Renal cortex interstitium (tissue), 15 donors: ENCODE results near the gene PSMD12. TPM values are rescaled to one million over a fixed set of nuclear protein-coding genes. Genes with fewer than 3 reads are reported as not detected.
"Not testable (repeated sequence)": the region's sequence is repeated elsewhere in the genome, so short reads cannot be mapped to it uniquely, and the experiment has no call there.

ENCODE experiments used
- DNase-seq, 11 donors: peaks; one replicate each; pipeline ENCODE4 v3.0.0-alpha.2; 2013; ENCODE audit warnings: low read depth in 9 of 11, low spot score in 4 of 11; ENCODE audit errors: extremely low read depth in 1 of 11
- long read RNA-seq, 16 experiments: transcript quantifications; one replicate each; lab custom pipeline, GENCODE V29; 2026
- polyA plus RNA-seq, 3 donors: library from polyadenylated mRNA; unstranded; fragments of 120-200 nt; gene quantifications; one replicate each; pipeline ENCODE4 v1.2.1, GENCODE V29; 2013; ENCODE audit not compliant: insufficient read length in 3 of 3

PSMD12 gene
- polyA plus RNA-seq, result 10 to 100 TPM; 42.9 to 48.2 (median 44.3) TPM
- long read RNA-seq, donor 1, full-length matches to known transcripts, result 6 of 14 reads
- long read RNA-seq, donor 1, partial matches to known transcripts, result 8 of 14 reads
- long read RNA-seq, donor 1, other reads (novel, unspliced or antisense), result 0 of 14 reads
- long read RNA-seq, donor 2, full-length matches to known transcripts, result 7 of 7 reads
- long read RNA-seq, donor 2, partial matches to known transcripts, result 0 of 7 reads
- long read RNA-seq, donor 2, other reads (novel, unspliced or antisense), result 0 of 7 reads
- long read RNA-seq, donor 3, full-length matches to known transcripts, result 20 of 28 reads
- long read RNA-seq, donor 3, partial matches to known transcripts, result 8 of 28 reads
- long read RNA-seq, donor 3, other reads (novel, unspliced or antisense), result 0 of 28 reads
- long read RNA-seq, donor 4, full-length matches to known transcripts, result 10 of 17 reads
- long read RNA-seq, donor 4, partial matches to known transcripts, result 7 of 17 reads
- long read RNA-seq, donor 4, other reads (novel, unspliced or antisense), result 0 of 17 reads
- long read RNA-seq, donor 5, result 0 reads
- long read RNA-seq, donor 6, full-length matches to known transcripts, result 7 of 43 reads
- long read RNA-seq, donor 6, partial matches to known transcripts, result 36 of 43 reads
- long read RNA-seq, donor 6, other reads (novel, unspliced or antisense), result 0 of 43 reads
- long read RNA-seq, donor 7, full-length matches to known transcripts, result 16 of 16 reads
- long read RNA-seq, donor 7, partial matches to known transcripts, result 0 of 16 reads
- long read RNA-seq, donor 7, other reads (novel, unspliced or antisense), result 0 of 16 reads
- long read RNA-seq, donor 8, result 0 reads
- long read RNA-seq, donor 9, full-length matches to known transcripts, result 13 of 13 reads
- long read RNA-seq, donor 9, partial matches to known transcripts, result 0 of 13 reads
- long read RNA-seq, donor 9, other reads (novel, unspliced or antisense), result 0 of 13 reads
- long read RNA-seq, donor 10, full-length matches to known transcripts, result 14 of 30 reads
- long read RNA-seq, donor 10, partial matches to known transcripts, result 16 of 30 reads
- long read RNA-seq, donor 10, other reads (novel, unspliced or antisense), result 0 of 30 reads
- long read RNA-seq, donor 11, full-length matches to known transcripts, result 8 of 8 reads
- long read RNA-seq, donor 11, partial matches to known transcripts, result 0 of 8 reads
- long read RNA-seq, donor 11, other reads (novel, unspliced or antisense), result 0 of 8 reads
- long read RNA-seq, donor 12, full-length matches to known transcripts, result 5 of 5 reads
- long read RNA-seq, donor 12, partial matches to known transcripts, result 0 of 5 reads
- long read RNA-seq, donor 12, other reads (novel, unspliced or antisense), result 0 of 5 reads
- long read RNA-seq, donor 13, result 0 reads
- long read RNA-seq, donor 14, full-length matches to known transcripts, result 14 of 14 reads
- long read RNA-seq, donor 14, partial matches to known transcripts, result 0 of 14 reads
- long read RNA-seq, donor 14, other reads (novel, unspliced or antisense), result 0 of 14 reads
- long read RNA-seq, donor 15, full-length matches to known transcripts, result 10 of 10 reads
- long read RNA-seq, donor 15, partial matches to known transcripts, result 0 of 10 reads
- long read RNA-seq, donor 15, other reads (novel, unspliced or antisense), result 0 of 10 reads
- long read RNA-seq, donor 16, full-length matches to known transcripts, result 33 of 52 reads
- long read RNA-seq, donor 16, partial matches to known transcripts, result 19 of 52 reads
- long read RNA-seq, donor 16, other reads (novel, unspliced or antisense), result 0 of 52 reads

DNA sequence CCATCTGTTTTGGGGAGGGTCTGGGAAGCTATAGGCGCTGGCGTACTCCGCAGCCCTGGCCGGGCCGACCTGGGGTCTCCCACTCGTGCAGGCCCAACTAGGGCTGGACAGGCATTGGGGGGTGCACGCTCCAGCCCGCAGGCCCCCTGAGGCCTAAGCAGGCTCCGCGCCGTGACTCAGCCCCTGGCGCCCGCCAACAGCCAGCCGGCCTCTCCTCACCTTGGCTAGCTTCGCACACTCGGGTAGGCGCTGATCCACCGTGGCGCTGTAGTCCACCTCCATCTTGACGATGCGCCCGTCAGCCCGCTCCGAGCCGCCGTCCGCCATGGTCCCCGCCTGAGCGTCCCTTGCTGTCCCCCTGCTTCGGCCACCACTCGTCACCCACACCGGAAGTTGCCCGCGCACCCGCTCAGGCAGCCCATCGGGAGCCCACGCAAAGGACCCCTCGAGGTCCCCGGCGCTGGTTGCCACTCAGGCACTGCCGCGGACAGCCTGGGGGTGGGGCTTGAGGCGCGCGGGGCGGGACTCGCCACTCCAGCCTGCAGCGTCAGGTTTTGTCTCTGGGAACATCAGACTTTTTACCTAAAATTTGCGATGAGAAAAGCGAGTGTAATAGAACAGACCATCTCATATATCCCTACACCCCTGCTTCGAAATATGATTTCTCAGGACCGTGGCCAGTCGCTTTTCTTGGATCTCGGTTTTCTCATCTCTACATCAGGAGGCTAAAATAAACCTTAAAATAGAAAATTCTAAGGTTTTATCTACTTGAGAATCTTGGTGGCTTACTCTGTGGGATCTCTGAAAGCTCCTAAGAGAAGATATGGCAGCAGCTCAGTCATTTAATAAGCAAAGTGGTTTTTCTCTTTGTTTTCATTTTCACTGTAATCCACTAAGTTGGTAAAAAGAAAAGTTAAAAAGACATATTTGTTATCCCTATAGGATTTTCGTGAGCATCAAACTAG is at the start of gene PSMD12:
PSMD12 (minus strand) TSS at position 385 of the 965 bp plus-strand sequence; CDS start at position 327, 58 bp downstream.
- peak in 9 of 11 donors; percentile 77 to 92 (median 90) for DNase-seq

DNA sequence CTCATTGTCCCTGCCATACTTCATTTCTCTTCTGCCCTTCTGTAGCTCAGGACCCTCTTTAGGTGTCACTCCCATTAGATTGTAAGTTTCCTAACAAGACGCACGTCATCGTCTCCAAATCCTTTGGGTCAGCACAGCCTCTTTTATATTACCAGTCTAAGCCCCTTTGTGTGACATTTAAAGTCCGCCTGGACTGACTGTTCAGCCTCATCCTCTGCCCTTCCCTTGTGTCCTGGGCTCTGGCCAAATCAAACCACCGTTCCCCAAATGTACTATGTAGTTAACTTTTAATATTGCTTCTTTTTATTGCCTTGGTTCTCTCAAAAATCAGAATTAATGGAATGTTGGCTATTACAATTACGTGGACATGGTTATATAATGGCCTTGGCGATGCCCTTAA is 48.9 kb upstream of the PSMD12 start:
- DNase-seq, result no peak

DNA sequence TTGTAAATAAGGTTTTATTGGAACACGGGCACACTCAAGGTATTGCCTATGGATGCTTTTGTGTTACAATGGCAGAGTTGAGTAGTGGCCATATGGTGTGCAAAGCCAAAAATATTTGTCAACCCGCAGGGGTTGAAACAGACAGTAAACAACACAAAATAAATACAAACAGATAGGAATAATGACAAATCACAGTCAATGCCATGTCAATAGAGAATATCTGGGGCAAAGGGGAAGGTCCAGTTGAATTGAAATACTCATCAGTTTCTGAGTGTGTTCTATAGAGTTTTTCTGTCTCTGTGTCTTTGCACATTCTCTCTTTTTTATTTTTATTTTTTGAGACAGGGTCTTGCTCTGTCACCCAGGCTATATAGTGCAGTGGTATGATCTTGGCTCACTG is 48.2 kb upstream of the PSMD12 start:
- no peak for DNase-seq

DNA sequence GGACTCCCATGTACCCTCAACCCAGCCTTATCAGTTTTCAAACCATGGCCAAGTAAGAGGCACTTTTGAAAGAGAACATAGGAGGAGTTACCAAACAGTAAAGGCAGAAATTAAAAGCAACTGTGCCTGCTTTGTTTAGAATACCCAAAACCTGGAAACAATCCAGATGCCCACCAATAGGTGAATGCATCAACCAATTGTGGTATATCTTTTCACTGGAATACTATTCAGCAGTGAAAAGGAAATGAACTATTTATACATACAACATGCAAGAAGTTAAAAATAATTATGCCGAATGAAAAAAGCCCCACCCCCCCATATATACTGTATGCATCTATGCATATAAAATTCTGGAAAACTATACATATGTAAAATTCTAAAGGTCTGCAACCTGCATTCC is 47.8 kb upstream of the PSMD12 start:
- DNase-seq, result no peak

DNA sequence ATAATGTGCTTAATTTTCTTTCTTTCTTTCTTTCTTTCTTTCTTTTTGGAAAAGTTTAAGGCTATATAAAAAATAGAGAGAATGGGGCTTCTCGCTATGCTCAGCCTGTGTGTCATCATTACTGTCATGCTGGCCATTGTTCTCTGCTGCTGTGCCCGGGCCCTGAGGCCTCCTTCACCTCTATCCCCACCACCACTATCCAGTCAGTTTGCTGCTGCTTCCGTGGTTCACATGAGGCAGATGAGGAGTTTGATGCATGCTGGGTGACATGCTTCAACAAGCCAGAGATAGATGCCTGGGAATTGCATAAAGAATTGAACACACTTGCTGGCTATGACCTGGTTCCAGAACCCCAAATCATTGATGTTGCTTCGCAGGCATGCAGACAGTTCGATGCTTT is 47.0 kb upstream of the PSMD12 start:
- DNase-seq, result no peak

DNA sequence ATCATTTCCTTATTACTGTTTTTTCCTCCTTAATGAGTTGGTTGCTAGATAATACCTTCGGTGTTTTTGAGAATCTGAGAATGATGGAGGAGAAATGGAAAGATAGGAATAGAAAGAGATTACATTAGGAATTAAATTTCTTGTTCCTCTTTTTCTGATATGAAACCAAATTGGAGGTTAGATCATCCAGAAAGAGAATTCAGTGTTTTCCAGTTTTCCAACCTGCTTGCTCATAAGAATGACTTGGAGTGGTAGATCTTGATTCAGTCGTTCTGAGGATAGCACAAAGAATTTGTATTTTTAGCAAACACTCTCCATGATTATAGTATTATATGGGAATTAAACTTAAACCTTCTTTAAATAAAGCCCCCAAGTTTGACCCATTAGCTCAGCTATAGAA is 46.6 kb upstream of the PSMD12 start:
- no peak for DNase-seq

DNA sequence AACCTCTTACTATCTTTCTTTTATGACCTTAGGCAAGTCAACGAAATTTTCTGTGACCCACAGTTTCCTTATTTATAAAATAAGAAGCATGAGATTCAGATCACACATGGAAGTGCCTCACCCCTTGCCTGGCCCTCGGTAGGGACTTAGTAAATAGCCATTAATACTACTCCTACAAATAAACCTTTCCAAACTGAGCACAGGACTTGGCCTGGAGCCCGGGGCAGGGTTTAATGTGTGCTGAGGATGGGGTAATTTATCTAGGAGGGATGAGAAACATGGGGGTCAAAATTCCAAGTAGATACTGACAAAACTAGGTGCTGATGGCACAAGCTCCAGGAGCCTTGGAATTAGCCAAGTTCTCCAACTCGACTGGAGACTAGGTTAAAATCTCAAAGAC is 45.7 kb upstream of the PSMD12 start:
- DNase-seq, result no peak

DNA sequence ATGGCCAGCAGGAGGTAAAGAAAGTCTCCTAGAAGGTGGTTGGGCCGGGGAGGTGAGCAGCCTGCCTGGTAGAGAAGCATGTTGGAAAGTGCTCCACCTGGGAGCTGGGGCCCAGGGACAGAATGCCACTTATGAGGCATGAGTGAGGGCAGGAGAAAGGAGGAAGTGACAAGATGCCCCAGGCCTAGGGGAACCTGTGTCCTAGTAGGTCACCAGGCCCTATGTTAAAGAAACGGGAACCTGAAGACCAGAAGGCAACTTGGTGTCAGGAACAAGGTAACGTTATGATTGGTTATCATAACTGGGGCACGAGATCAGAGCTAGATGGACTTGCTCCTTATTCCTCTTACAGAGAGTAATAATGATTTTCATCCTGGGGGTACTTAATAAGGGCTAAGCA is 45.0 kb upstream of the PSMD12 start:
- no peak for DNase-seq

DNA sequence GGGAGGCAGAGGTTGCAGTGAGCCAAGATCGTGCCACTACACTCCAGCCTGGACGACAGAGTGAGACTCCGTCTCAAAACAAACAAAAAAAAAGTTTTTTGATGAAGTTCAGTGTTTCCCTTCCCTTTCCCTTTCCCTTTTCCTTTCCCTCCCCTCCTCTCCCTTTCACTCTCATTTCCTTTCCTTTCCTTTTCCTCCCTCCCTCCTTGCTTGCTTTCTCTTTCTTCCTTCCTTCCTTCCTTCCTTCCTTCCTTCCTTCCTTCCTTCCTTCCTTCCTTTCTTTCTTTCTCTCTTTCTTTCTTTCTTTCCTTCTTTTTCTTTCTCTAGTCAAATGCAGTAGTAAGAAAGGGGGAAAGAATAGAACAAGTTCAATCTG is 42.1 kb upstream of the PSMD12 start:
- not testable (repeated sequence) for DNase-seq

DNA sequence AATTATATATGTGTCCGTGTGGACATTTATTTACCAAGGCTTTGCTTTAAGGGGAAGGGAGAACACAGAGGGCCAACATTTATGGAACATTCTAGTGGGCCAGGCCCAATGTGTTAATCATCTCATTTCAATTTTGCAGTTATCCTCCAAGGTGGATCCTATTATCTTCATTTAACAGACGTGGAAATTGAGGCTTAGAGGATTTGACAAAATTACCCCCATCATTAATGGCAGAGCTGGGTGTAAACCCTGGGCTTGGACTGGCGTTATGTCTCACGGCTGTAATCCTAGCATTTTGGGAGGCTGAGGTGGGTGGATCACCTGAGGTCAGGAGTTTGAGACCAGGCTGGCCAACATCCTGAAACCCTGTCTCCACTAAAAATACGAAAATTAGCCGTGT is 37.1 kb upstream of the PSMD12 start:
- DNase-seq, result no peak

DNA sequence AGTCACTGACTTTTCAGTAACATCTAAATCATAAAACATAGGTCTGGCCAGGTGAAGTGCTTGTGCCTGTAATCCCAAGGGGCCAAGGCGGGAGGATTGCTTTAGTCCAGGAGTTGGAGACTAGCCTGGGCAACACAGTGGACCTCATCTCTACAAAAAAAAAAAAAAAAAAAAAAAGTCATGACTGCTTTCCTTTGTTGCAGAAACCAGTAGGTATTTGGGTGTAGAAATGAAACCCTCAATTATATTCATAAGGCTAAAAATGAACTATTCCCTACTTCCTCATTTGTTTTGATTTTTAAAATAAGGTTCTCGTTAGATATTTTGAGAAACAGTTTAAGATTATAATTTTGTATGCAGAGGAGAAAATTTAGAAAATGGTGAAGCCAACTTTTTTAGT is 36.7 kb upstream of the PSMD12 start:
- no peak for DNase-seq

DNA sequence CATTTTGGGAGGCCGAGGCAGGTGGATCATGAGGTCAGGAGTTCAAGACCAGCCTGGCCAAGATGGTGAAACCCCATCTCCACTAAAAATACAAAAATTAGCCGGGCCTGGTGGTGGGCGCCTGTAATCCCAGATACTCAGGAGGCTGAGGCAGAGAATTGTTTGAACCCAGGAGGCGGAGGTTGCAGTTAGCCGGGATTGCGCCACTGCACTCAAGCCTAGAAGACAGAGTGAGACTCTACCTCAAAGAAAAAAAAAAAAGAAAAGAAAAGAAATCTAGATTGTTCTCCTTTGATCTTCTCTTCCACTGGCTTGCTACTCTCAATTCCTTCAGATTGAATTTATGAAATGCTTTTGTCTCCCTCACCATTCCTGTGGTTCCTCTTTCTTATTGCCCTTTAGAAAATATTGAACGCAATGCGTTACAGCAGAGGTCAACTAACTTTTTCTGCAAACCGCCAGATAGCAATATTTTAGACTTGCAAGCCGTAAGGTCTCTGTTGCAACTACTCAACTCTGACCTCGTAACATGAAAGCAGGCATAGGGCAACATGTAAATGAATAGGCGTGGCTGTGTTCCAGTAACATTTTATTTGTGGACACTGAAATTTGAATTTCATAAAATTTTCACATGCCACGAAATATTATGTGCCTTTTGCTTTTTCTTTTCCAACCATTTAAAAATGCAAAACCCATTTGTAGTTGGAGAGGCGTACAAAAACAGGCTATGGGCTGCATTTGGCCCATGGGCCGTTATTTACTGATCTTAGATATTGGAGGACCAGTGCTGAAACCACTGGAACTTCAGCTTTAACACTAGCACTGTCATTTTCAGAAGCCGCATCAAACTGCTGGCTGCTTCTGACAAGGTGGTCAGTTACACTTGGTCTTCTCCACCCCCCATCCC is 35.5 kb upstream of the PSMD12 start:
- DNase-seq, result no peak

DNA sequence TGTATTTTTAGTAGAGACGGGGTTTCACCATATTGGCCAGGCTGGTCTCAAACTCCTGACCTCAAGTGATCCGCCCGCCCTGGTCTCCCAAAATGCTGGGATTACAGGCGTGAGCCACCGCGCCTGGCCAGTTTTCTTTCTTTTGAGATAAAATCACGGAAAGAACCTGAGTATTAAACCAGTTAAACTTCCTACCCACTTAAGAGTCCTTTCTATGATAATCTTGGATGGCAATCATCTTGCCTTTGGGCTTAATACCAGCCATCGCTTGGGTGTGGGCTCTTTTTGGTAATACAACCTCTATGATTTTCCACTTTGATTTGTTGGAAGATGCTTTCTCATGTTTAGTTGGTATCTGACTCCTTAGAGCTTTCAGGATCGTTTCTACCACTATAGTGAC is 34.7 kb upstream of the PSMD12 start:
- no peak for DNase-seq

DNA sequence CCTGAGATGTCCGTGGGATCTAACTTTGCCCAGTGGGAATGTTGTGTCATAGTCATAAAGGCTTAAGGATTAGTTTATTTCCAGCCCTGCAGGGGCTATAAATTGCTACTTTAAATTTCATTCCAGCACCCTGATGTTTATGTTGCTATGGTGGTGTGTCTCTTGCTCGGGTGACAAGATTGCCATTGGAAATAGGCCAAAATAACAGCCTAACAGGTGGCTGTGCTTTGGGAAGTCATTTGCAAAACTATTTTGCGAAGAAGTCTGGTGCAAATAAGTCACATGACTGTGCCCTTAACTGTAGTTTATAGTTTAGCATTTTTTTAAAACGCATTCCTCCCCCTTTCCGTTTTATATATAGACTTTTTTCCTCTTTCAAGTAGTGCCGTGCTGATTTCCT is 33.8 kb upstream of the PSMD12 start:
- DNase-seq, result peak in 1 of 11 donors; percentile 48

DNA sequence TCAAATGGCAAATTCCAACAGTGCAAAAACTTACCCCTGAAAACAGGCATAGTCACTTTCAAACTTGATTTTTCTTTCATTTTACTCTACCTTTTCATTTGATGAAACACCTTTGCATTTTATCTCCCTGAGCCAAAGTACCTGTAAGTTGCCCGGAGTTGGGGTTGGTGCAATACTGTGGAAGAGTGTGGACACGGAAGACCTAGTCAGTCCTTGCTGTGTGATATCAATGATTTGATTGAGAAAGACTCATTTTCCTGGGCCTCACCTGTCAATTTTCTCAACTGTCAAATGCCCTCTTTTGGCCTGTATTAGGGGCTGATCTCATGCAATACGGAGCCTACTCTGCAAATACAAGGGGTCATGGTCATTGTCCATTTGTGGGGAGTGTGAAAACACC is 33.3 kb upstream of the PSMD12 start:
- no peak for DNase-seq

DNA sequence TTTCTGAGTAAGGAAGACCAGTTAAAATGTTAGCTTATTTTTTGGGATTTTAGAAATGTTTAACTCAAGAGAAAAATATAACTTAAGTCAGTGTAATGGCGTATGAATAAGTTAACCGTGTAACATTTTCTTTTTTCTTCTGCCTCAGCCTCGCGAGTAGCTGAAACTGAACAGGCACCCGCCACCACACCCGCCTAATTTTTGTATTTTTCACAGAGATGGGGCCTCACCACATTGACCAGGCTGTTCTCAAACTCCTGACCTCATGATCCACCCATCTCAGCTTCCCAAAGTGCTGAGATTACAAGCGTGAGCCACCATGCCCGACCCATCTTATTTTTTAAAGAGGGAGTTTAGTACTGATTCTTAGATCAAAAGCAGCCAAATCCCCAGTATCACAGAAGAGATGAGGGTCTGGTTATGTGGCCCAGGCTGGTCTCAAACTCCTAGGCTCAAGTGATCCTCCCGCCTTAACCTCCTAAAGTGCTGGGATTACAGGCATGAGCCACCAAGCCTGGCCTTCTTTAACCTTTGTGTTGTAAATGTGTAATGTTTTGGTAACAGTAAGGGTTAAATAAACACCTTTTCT is 27.5 kb upstream of the PSMD12 start:
- no peak for DNase-seq
